Measurements from ENCODE around the gene FALEC. TPM values are rescaled to one million over a fixed set of nuclear protein-coding genes. Genes with fewer than 3 reads are reported as not detected.

Gene FALEC
- total and polyA plus RNA-seq, 9 of the 15 experiments (the other 6 are each of a cell fraction or from before 2014, with no cell fraction given), result 0.15 to 1.8 (median 0.53) TPM; not detected in 5

GRCh38 chr1:150567717-150568593 is 52.4 kb downstream of the FALEC start (continued):
- no peak for TF ChIP-seq HNRNPH1 (optimal IDR thresholded peaks at IDR 0.05; ENCODE audit: low read depth, low read length)
- TF ChIP-seq KDM5B (IDR thresholded peaks at IDR 0.05; ENCODE audit: insufficient replicate concordance, low read depth, low read length), result no peak
- no peak for TF ChIP-seq NEUROD1 (IDR thresholded peaks at IDR 0.05; ENCODE audit: borderline replicate concordance, low read depth, low read length, partially characterized antibody)
- TF ChIP-seq REST (IDR thresholded peaks at IDR 0.05; ENCODE audit: borderline replicate concordance), result peak; percentile 42
- TF ChIP-seq REST (CRISPR knock-in tag; IDR thresholded peaks at IDR 0.05; ENCODE audit: low read depth), result no peak
- no peak for TF ChIP-seq MYC (IDR thresholded peaks at IDR 0.05; ENCODE audit: low read depth, low read length)
- no peak for TF ChIP-seq MYC (CRISPR knock-in tag; IDR thresholded peaks at IDR 0.05; ENCODE audit: borderline replicate concordance, low read depth)
- TF ChIP-seq ZNF583 (CRISPR knock-in tag; IDR thresholded peaks at IDR 0.05), result no peak
- no peak for TF ChIP-seq ZBTB12 (CRISPR knock-in tag; IDR thresholded peaks at IDR 0.05)
- no peak for TF ChIP-seq CTCFL (IDR thresholded peaks at IDR 0.05; ENCODE audit: borderline replicate concordance, insufficient read depth, low read depth, low read length, poor library complexity, severe bottlenecking)
- no peak for TF ChIP-seq MAFF (IDR thresholded peaks at IDR 0.05; ENCODE audit: low read length)
- no peak for TF ChIP-seq SETDB1 (IDR thresholded peaks at IDR 0.05; ENCODE audit: low read length)
- TF ChIP-seq ZNF282 (CRISPR knock-in tag; IDR thresholded peaks at IDR 0.05), result no peak
- no peak for TF ChIP-seq CXXC5 (CRISPR knock-in tag; IDR thresholded peaks at IDR 0.05)
- 0 out of 2 replicates have a peak, but pooled peaks have one; percentile 4 for TF ChIP-seq ZNF384 (IDR thresholded peaks at IDR 0.05; ENCODE audit: low read depth, low read length)

Data from K562 (cell line).